ENCODE results near the gene MSL3. TPM values are rescaled to one million over a fixed set of nuclear protein-coding genes. Genes with fewer than 3 reads are reported as not detected.

The MSL3 gene
- polyA plus RNA-seq, 1 donor from 2014 or later, result 37.2 TPM

GRCh38 chrX:11792461-11793421, 34.7 kb downstream of the MSL3 start:
- H3K4me2 ChIP-seq (ENCODE audit: low read length), result no peak overlapping the region
- H3K9ac ChIP-seq (ENCODE audit: low read length), result no peak overlapping the region
- H3F3A ChIP-seq (ENCODE audit: insufficient read depth, low read length, poor library complexity, severe bottlenecking), result no peaks in the 10 kb centered on the region
- H3K27me3 ChIP-seq (ENCODE audit: insufficient read depth, low read depth, low read length), result no peaks in the 10 kb centered on the region
- H3K9me2 ChIP-seq (ENCODE audit: insufficient read depth, low read length), result no peaks in the 10 kb centered on the region
- H3K79me2 ChIP-seq (replicated peaks; ENCODE audit: insufficient read depth, low read length), result no peaks in the 10 kb centered on the region
- H3K36me3 ChIP-seq (ENCODE audit: insufficient read depth, low read length), result no peaks in the 10 kb centered on the region
- H4K20me1 ChIP-seq (ENCODE audit: insufficient read depth), result no peaks in the 10 kb centered on the region
- no peak overlapping the region for H3K4me3 ChIP-seq (ENCODE audit: low read length)
- TF ChIP-seq SMC3 (conservative IDR thresholded peaks at IDR 0.05; ENCODE audit: poor library complexity) (no peak), POLR2AphosphoS5 (IDR thresholded peaks at IDR 0.05) (no peak), EZH2 (IDR thresholded peaks at IDR 0.05; ENCODE audit: borderline replicate concordance, insufficient read depth, low read length, poor library complexity, severe bottlenecking) (no peak), CTCF (IDR thresholded peaks at IDR 0.05; ENCODE audit: poor library complexity, severe bottlenecking) (no peak), EP300 (conservative IDR thresholded peaks at IDR 0.05; ENCODE audit: poor library complexity, severe bottlenecking) (no peak), TAF1 (IDR thresholded peaks at IDR 0.05; ENCODE audit: low read depth) (no peak), RAD21 (conservative IDR thresholded peaks at IDR 0.05) (no peak), REST (IDR thresholded peaks at IDR 0.05; ENCODE audit: borderline replicate concordance) (no peak), MXI1 (conservative IDR thresholded peaks at IDR 0.05; ENCODE audit: poor library complexity, severe bottlenecking) (no peak)
- no peak overlapping the region for H3K27ac ChIP-seq (ENCODE audit: low read length)
- no peaks in the 10 kb centered on the region for H3K9me3 ChIP-seq (ENCODE audit: low read length)
- H2AFZ ChIP-seq (ENCODE audit: low read depth, low read length), result no peak overlapping the region

GRCh38 chrX:11793734-11794133, 35.7 kb downstream of the MSL3 start:
- Histone ChIP-seq H3K9ac (ENCODE audit: low read length) (no peak overlapping the region), H3K9me2 (ENCODE audit: insufficient read depth, low read length) (no peaks in the 10 kb centered on the region), H3K4me2 (ENCODE audit: low read length) (no peak overlapping the region), H3K27me3 (ENCODE audit: insufficient read depth, low read depth, low read length) (no peaks in the 10 kb centered on the region), H3K9me3 (ENCODE audit: low read length) (no peaks in the 10 kb centered on the region), H3K79me2 (replicated peaks; ENCODE audit: insufficient read depth, low read length) (no peaks in the 10 kb centered on the region), H3K27ac (ENCODE audit: low read length) (no peak overlapping the region), H3K36me3 (ENCODE audit: insufficient read depth, low read length) (no peaks in the 10 kb centered on the region), H2AFZ (ENCODE audit: low read depth, low read length) (no peak overlapping the region), H3F3A (ENCODE audit: insufficient read depth, low read length, poor library complexity, severe bottlenecking) (no peaks in the 10 kb centered on the region), H3K4me3 (ENCODE audit: low read length) (no peak overlapping the region), H4K20me1 (ENCODE audit: insufficient read depth) (no peaks in the 10 kb centered on the region)
- TF ChIP-seq REST (IDR thresholded peaks at IDR 0.05; ENCODE audit: borderline replicate concordance) (no peak), SMC3 (conservative IDR thresholded peaks at IDR 0.05; ENCODE audit: poor library complexity) (no peak), EZH2 (IDR thresholded peaks at IDR 0.05; ENCODE audit: borderline replicate concordance, insufficient read depth, low read length, poor library complexity, severe bottlenecking) (no peak), POLR2AphosphoS5 (IDR thresholded peaks at IDR 0.05) (no peak), TAF1 (IDR thresholded peaks at IDR 0.05; ENCODE audit: low read depth) (no peak), RAD21 (conservative IDR thresholded peaks at IDR 0.05) (no peak), CTCF (IDR thresholded peaks at IDR 0.05; ENCODE audit: poor library complexity, severe bottlenecking) (no peak), MXI1 (conservative IDR thresholded peaks at IDR 0.05; ENCODE audit: poor library complexity, severe bottlenecking) (no peak), EP300 (conservative IDR thresholded peaks at IDR 0.05; ENCODE audit: poor library complexity, severe bottlenecking) (no peak)

Data from neural cell (in vitro differentiated cells).